ENCODE results near the gene FGF1. TPM values are rescaled to one million over a fixed set of nuclear protein-coding genes. Genes with fewer than 3 reads are reported as not detected.

The FGF1 gene
- total and polyA plus RNA-seq, 10 donors, result 0.32 to 12.9 (median 2.6) TPM

DNA sequence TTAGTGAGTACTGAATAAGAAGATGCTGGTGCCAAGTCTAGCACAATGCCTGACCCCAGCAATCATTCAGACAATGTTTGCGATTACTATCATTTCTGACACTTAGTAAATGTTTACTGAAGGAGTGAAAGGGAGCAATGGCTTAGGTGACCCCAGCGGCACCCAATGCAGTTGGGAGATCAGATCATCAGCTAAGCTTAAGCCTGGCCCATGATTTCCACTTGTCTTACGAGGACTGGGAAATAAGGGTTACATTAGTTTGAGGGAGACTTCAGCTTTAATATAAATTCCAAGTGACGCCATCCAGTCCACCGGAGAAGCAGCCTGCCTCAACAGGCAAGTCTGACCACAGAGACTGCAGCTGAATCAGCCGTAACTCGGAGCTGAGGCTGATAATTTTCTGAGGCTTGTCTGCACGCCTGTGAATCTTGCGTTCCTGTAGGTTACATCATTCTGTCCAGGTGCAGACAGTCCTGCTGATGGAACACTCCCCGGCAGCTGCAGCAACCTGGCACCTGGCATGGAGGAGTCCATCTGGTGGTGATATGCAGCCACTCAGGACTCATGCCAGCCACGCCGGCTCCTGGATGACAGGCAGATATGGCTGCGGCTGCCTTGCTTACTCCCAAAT, 34.9 kb upstream of the FGF1 start:
- no peaks in the 10 kb centered on the region for H3K9me3 ChIP-seq
- 85 to 90% (median 88%) methylated on average over 12 to 13 of the region's 13 CpGs for WGBS, 5 donors
- H3K27ac ChIP-seq, result no peak overlapping the region
- no peak overlapping the region for H3K4me3 ChIP-seq
- intact Hi-C loops (cut with DNase I; ENCODE audit: low total_unique reads), result no loop called here
- DNase-seq, result no peak
- no peaks in the 10 kb centered on the region for H3K36me3 ChIP-seq
- peaks cover 0 to 6% (median 0%) of the 10 kb centered on the region in 7 donors for H3K27me3 ChIP-seq (replicated peaks in 1 of 7)
- TF ChIP-seq POLR2A (IDR thresholded peaks at IDR 0.05), result no peak
- TF ChIP-seq CTCF (IDR thresholded peaks at IDR 0.05 in 8 of 11, conservative IDR thresholded peaks at IDR 0.05 in 3 of 11), result no peak
- TF ChIP-seq POLR2AphosphoS5 (IDR thresholded peaks at IDR 0.05), result no peak
- H3K4me1 ChIP-seq, result peaks cover 0 to 15% (median 8%) of the 10 kb centered on the region in 6 donors

GRCh38 chr5:142719836-142720370, 34.0 kb upstream of the FGF1 start:
- H3K9me3 ChIP-seq, result no peaks in the 10 kb centered on the region
- H3K27ac ChIP-seq, result no peak overlapping the region
- intact Hi-C loops (cut with DNase I; ENCODE audit: low total_unique reads), result loop anchor here (5.0 kb wide), 1 partner anchor 162 kb away; no protein-coding TSS in a partner anchor
- no peak for DNase-seq
- H3K27me3 ChIP-seq (replicated peaks in 1 of 7), result peaks cover 0 to 6% (median 0%) of the 10 kb centered on the region in 7 donors
- peaks cover 0 to 15% (median 8%) of the 10 kb centered on the region in 6 donors for H3K4me1 ChIP-seq
- 77 to 86% (median 84%) methylated on average over 8 of the region's 8 CpGs for whole genome bisulfite sequencing, 5 donors
- TF ChIP-seq CTCF (IDR thresholded peaks at IDR 0.05 in 8 of 11, conservative IDR thresholded peaks at IDR 0.05 in 3 of 11), result no peak
- TF ChIP-seq POLR2AphosphoS5 (IDR thresholded peaks at IDR 0.05), result no peak
- TF ChIP-seq POLR2A (IDR thresholded peaks at IDR 0.05), result no peak
- no peak overlapping the region for H3K4me3 ChIP-seq
- H3K36me3 ChIP-seq, result no peaks in the 10 kb centered on the region

- WGBS, 5 donors, result 62 to 73% (median 71%) methylated on average over 7 to 11 of the region's 11 CpGs
- H3K27ac ChIP-seq, result no peak overlapping the region
- peaks cover 0 to 6% (median 0%) of the 10 kb centered on the region in 7 donors for H3K27me3 ChIP-seq (replicated peaks in 1 of 7)
- H3K36me3 ChIP-seq, result no peaks in the 10 kb centered on the region
- TF ChIP-seq CTCF (IDR thresholded peaks at IDR 0.05 in 8 of 11, conservative IDR thresholded peaks at IDR 0.05 in 3 of 11) (peak in 9 of 11 experiments; percentile 32 to 71 (median 46)), POLR2A (IDR thresholded peaks at IDR 0.05) (no peak)
- H3K4me1 ChIP-seq, result peaks cover 0 to 28% (median 19%) of the 10 kb centered on the region in 6 donors
- H3K9me3 ChIP-seq, result no peaks in the 10 kb centered on the region
- no peak overlapping the region for H3K4me3 ChIP-seq
- no peak for DNase-seq
- intact Hi-C loops (cut with DNase I; ENCODE audit: low total_unique reads), result loop anchor here (5.0 kb wide), 1 partner anchor 165 kb away; no protein-coding TSS in a partner anchor
Measured at GRCh38 chr5:142717582-142718215, 31.8 kb upstream of the FGF1 start.

GRCh38 chr5:142716963-142717362, 31.1 kb upstream of the FGF1 start:
- H3K36me3 ChIP-seq, result no peaks in the 10 kb centered on the region
- no peak for TF ChIP-seq POLR2AphosphoS5 (IDR thresholded peaks at IDR 0.05)
- TF ChIP-seq CTCF (IDR thresholded peaks at IDR 0.05 in 8 of 11, conservative IDR thresholded peaks at IDR 0.05 in 3 of 11), result peak in 3 of 11 experiments; percentile 4 to 27 (median 9)
- no peak for TF ChIP-seq POLR2A (IDR thresholded peaks at IDR 0.05)
- H3K4me3 ChIP-seq, result no peak overlapping the region
- intact Hi-C loops (cut with DNase I; ENCODE audit: low total_unique reads), result loop anchor here (5.0 kb wide), 1 partner anchor 165 kb away; no protein-coding TSS in a partner anchor
- no peak for DNase-seq
- H3K27me3 ChIP-seq (replicated peaks in 1 of 7), result peaks cover 0 to 6% (median 0%) of the 10 kb centered on the region in 7 donors
- H3K9me3 ChIP-seq, result no peaks in the 10 kb centered on the region
- peaks cover 0 to 34% (median 20%) of the 10 kb centered on the region in 6 donors for H3K4me1 ChIP-seq
- no peak overlapping the region for H3K27ac ChIP-seq
- WGBS, 5 donors, result 13 to 28% (median 17%) methylated on average over 6 of the region's 6 CpGs
